ENCODE results near the gene RAB13. TPM values are rescaled to one million over a fixed set of nuclear protein-coding genes. Genes with fewer than 3 reads are reported as not detected.

Gene RAB13
- total RNA-seq, 1 donor from 2014 or later: 45.2 TPM

DNA sequence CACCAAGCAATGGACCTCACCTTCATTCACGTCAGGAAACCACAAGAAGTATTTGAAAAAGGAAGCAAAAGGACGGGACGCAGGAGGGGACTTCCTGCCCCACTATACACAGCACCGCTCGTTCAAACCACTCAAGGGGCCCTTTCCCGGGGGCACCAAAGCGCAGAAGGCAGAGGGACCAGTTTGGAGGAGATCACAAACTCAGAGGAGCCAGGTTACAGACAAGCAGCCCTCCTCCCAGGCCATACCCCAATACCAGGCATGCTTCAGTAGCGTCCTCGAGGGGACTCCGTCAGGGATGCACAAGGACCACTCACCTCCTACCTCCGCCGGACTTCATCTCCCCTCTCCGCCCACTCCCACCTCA, 28.4 kb downstream of the RAB13 start:
- peak; percentile 16 to 17 for DNase-seq (ENCODE audit: low read depth in 2 of 2)

DNA sequence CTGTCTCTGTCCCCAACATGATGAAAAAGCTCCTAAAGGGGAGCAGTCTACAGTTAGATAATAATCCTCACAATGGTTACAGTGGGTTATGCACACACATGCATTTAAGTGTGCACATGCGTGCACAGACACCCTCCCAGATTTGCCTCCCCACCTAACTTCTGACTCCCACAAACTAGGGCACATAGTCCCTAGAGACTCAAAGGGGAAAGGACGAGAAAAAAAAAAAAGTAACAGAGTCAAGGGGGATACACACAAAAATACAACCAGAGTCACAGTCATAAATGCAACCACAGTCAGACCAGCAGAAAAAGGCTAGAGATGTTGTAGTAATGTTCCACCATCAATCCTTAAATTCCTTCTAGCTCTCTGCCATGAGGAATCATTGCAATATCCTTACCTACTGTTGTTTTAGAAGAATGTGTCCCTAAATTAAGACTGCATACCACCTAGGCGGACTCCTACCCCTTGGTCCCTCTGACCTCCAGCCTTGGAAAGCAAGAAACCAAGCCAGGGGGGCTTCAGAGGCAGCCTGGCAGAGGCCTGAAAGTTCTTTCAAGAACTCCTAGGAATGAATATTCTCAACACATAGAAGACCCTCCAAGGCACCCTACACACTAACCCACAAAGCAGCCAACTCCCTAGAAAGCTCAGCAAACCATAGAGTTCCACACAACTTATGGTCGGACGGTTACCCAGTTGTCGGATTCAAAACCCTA, 29.0 kb downstream of the RAB13 start:
- no peak for DNase-seq (ENCODE audit: low read depth in 2 of 2)

DNA sequence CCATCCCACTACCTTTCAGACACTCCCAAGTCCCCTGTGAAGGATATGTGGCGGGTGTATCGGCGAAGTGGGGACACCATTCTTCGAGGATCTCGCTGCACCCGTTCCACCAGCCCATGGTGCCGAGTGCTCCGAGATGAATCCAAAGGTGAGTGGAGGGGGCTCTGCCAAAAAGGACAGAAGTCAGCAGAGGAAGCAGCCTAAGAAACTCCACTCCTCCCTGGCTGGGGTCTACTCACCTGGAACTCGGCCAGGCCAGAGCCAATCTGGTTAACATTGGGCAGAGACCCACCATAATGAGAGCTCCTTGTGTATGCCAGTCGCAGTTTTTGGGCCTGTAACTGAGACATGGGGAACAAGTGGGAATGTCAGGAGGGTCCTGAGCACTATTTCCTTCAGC, 31.3 kb downstream of the RAB13 start:
- DNase-seq (ENCODE audit: low read depth in 2 of 2): no peak

DNA sequence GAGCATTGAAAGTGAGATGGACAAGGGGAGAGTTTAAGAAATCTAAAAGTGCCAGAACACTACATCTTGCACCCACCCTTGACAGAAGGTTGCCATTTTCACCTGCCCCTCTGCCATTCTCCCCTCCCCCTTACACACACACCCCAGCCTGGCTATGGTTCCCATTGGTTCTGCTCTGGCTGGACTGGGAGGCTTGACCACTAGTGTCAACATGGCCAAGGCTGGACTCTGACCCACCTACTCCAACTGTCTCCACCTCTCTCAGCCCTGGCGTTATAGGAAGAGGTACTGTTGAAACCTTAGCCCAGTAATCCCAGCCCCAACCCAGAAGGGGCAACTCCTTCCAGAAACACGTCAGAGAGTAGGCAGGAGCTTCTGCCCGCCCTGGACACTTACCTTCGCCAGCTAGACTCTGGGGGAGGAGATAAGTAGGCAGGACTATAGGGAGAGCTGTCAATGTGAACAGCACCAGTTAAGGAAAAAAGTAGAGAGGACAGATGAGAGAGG, 32.2 kb downstream of the RAB13 start:
- DNase-seq (ENCODE audit: low read depth in 2 of 2): no peak

DNA sequence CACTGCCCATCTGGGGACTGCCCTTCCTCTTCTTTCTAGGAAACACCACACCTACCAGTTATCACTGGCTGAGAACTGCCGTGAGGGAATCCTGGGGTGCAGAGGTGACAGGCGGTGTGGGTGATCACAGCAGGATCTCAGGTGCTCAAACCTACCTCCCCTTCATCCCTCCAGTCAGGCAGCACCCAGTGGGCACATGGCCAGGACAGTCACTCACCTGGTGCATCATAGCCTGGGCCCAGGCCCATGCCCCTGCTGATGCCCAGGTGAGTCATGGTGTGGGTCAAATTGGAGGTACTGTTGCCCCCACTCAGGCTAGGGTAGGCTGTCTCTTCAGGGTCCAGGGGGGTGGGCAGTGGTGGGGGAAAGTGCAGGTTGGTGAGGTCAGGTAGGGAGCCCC, 34.3 kb downstream of the RAB13 start:
- no peak for DNase-seq (ENCODE audit: low read depth in 2 of 2)

DNA sequence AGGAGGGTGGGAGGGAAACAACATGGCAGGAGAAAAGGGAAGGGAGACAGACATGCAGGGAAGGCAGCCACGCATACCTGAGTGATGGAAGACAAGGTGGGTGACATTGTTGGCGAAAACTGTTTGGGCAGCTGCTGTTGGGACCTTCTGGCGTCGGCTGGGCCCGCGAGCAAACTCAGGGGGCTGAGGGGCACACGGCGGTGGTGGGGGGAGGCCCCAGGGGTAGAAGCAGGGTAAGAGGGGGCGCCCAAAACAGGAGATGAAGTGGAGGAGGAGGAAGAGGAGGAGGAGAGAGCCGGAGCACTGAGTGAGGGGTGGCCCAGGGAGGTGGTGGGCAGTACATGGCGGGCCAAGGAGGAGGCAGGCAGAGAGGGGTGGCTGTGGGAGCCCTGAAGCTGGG, 35.0 kb downstream of the RAB13 start:
- no peak for DNase-seq (ENCODE audit: low read depth in 2 of 2)

DNA sequence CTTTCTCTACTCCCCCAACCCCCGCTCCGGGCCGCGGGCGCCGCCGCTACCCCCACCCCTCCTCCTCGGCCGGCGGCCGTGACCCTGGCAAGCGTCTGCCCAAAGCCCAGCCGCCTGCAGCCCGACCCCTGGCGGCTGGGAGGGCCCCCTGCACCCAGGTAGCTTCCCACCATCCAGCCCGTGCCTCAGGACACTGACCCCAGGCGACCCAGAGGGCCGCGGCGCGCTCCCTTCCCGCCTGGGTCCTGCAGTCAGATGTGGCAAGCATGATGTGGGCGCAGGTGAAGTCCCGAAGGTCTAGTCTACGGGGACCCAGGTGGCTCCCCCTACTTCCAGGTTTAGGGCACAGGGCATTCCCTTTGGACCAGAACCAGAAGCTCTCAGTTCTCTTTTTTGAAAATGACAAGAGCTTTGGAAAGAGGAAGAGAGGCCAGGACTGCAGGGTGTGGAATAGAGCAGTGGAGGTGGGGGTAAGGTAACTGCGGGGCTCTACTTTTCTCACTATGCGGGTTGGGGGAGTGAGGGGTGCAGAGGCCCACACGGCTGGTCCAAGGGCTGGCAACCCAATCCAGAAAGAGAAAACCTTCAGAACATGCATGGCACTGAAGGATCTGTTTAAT, 39.4 kb downstream of the RAB13 start, which contains the start of gene DENND4B:
TSS of gene DENND4B (minus strand) at position 97 of the 620 bp plus-strand sequence. CDS start 2,344 bp downstream, outside the sequence.
- DNase-seq (ENCODE audit: low read depth in 2 of 2): peak; percentile 83 to 86

DNA sequence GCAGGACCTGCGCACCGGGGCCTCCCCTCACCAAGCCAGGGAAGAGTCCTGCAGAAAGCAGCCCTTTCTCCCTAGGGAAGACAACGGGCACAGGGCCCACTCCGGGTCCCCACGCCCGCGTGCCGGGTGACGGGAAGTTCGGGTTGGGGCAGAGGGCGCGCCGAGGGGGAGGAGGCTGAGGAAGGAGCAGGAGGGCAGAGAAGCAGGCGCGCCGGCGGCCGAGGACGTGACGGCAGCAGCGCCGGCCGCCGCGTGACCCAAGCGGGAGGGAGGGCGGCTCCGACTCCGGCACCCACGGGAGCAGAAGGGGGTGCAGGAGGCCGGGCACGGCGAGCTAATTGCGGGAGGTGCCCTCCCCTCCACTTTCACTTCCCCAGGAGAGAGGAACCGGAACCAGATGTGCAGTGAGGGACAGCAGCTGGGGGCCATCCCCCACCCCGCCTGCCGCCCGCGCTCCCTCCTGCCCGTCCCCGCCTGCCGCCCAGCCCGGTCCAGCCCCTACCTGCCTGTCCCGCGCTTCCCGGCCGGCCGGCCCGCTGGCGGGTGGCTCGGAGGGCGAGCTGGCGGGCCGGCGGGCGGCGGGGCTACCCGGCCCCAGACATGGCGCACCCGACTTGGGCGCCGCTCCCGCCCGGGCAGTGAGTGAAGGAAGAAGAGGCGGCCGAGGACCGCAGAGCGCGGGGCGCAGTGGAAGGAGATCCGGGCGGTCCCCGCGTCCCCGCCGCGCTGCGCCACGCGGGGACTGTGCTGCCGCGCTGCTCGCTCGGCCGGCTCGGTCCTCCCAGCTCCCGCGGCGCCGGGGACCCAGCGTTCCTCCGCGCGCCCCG, 40.1 kb downstream of the RAB13 start:
- peak; percentile 79 to 82 for DNase-seq (ENCODE audit: low read depth in 2 of 2)

DNA sequence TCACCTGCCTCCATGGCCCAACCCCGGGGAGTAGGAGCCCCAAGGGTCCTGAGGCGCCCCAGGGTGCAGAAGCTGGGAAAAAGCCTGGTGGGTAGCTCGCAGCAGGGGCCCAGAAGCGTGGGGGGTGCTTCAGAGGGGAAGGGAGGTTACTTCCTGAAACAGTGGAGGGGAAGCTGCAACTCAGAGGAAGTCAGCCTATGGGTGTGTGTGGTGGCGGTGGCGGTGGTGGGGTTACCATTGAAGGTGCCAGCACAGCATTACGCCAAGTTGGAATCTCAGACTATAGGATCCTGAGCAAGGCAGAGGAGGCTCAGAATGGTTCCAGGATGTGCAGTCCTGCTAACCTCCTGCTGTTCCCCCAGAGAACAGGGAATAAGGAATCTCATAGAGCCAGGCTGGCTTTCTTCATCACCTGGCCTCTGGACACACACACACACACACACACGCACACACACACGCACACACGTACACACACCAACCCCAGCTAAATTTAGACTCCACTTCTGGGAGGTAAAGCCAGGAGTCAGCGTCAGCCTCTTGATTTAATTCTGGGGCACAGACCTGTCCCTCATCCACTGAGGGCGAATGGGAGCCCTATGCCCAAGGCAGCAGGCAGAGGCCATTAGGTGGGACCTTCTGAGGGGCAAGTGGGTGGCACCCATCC, 40.9 kb downstream of the RAB13 start:
- DNase-seq (ENCODE audit: low read depth in 2 of 2): peak; percentile 47 to 66

DNA sequence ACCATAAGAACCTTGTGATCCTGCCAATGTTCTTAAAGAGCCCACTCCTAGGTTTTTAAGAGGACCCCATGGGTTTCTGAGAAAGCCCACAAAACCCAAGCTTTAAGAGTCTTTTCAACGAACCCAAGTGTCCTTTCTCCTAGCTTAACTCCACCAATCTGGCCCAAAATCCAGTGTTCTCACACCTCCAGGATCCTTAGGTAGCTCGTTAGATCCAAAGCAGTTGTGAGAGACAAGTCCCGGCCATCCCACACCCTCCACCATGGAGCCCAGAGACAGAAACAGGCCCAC, 41.4 kb downstream of the RAB13 start:
- no peak for DNase-seq (ENCODE audit: low read depth in 2 of 2)

DNA sequence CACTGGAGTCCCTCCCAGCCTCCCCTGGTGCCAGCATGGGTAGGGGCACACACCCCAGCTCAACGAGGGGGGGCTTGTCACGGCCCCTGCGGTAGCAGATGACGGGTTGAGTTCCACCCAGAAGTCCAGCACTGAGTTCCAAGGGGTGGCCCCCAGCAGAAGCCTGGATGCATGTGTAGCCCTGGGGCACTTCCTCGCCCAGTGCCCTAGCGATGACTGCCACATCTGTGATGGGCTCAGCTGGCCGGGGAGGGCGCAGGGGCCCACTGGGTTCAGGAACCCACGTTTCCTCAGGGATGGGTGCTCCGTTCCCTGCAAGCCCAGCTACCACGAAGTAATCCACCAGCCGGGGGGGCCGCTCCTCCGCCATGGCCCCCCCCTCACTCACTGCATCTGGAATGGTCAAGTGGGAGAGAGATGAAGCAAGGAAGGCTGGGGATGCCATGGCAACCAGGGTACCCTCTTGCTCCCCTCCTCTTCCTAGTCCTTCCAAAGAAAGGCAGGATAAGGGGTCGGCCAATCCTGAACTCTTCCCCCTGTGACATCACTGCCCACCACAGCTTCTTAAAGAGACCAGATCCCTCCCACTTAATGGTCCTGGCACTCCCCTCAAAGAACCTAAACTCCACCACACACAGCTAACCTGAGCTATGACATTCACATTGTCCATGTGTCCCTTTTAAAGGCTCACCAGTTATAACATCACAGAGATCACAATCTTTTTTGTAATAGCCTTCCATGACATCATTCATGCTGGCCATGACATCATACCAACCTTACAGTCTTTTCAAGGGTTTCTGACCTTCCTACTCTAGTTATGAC, 41.9 kb downstream of the RAB13 start:
- no peak for DNase-seq (ENCODE audit: low read depth in 2 of 2)

DNA sequence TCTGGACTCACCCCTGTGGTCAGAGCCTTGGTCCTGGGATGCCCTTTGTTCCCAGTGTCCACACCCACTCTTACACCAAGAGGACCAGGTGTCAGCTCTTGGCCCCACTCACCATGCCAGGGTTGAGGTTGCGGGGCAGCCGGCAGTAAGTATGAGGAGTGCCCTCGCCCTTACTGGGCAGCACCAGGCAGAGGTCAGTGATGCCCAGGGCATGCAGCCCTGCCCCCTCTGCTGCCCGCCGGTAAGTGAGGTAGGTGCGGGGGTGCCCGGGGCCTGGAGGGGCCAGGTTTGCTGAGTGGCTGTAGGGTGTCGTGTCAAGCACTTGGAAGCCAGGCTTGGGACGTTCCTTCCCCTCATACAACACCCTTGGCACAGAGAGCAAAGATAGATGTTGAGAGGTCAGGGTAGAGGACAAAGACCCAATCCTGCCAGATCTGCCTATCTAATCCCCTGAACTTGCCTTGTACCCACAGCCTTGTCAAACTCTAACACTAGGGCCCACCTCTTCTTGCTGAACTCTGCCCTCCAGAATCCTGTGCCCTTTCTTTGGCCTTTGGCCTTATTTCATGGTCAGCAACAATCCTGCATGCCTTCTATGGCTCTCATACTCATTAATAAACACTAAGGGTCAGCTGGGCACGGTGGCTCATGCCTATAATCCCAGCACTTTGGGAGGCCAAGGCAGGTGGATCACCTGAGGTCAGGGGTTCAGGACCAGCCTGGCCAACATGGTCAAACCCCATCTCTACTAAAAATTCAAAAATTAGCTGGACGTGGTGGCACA, 43.2 kb downstream of the RAB13 start:
- DNase-seq (ENCODE audit: low read depth in 2 of 2): no peak

DNA sequence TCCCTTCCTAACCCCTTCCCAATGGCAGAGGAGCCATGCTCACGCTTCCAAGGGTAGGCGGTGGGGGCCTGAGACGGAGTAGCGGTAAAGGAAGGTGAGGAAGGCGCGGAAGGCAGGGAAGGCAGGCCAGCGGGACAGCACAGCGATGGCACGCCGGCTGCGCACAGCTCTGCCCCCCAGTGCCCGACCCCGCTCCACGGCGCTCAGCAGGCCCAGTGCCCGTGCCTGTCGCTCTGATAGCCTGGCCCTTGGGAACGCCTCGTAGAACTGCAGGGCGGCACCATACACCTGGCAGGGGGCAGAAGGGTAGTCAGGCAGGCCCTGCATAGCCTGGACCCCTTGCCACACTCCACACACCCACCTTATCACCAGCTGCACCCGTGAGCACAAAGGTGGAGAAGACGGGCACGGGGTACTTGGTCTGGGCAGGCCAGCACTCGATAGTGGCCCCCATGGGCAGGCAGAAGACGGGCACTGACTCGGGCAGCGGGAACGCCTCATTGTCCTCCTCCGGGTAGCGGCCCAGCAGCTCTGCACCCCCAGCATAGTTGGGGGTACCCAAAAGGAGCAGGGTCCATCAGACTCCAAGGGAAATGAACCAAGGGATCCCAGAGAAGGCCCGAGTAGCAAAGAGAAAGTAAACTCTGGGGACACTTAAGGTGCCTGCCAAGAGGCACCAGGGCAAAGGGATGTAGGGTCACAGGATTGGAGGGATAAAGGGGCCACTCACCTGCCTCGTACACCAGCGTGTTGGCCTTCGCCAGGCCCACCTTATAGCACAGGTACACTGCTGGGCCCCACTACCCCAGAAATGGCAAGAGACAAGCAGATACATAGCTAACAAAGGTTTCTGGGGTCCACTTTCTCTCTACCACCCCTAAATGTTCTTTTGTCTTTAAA, 44.1 kb downstream of the RAB13 start:
- no peak for DNase-seq (ENCODE audit: low read depth in 2 of 2)

DNA sequence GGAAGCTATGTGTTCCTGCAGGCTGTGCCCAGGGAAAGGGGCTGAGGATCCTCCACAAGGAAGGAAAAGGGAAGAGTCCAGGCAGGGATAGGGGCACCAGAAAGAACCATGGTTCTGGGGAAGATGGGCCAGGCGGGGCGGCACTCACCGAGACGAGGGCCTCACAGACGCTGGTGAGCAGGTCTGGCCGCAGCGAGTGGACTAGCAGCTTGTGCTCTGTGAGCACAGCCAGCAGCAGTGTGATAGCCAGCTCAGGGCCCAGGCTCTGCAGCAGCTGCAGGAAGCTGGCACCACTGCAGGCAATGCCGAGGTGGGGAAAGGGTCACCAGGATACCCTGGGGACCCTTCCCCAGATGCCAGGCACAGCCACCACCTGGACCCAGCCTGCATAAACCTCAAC, 45.4 kb downstream of the RAB13 start:
- no peak for DNase-seq (ENCODE audit: low read depth in 2 of 2)

DNA sequence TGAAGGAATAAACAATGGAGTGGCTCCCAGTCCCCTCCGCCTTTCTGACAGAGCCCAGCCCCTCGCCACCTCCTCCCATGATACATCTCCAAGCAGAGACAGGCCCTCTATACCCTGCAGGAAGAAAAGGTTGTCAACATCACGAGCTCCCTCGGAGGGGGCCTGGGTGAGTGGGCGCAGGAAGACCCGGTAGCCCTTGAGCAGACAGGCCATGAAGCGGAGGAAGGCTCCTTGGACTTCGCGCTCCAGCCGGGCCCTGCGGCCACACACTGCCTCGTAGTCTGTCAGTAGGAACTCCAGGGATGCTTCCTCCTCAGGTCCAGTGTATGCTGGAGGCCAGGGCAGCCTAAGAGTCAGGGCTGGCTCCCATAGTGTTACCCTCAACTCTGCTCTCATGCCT, 46.7 kb downstream of the RAB13 start:
- no peak for DNase-seq (ENCODE audit: low read depth in 2 of 2)

DNA sequence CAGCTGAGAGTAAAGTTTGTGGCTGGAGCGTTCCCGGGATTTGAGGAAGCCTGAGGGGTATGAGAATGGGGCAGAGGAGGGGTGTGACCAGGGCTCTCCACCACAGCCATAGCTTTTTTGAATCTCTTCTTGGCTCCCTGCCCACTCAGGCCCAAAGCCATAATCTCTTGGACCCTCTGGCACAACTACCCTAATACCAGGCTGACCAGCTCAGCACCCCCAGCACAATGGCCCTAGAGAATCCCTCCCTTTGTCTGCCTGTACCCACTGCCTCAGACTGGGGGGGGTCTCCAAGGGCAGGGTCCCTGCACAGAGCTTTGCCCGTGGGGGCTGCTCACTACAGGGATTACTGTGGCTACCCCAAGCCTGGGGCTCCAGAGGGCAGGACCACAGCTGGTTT, 47.1 kb downstream of the RAB13 start:
- DNase-seq (ENCODE audit: low read depth in 2 of 2): no peak

DNA sequence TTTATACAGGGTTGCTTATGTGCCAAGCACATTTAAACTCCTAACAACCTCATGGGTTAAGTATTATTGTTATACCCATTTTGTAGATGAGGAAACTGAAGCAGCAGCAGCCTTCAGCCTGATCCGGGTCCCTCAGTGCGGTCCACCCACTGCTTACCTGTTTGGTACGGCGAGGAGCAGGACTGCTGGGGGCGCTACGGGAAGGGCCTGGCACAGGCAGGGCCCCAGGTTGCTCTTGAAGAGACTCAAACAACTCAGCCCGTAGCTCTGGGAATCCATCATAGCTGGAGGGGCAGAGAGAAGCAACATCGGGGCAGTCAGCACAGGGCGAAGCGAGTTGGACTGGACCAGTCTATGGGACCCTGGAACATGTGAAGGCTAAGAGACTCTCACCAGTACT, 48.8 kb downstream of the RAB13 start:
- DNase-seq (ENCODE audit: low read depth in 2 of 2): no peak

DNA sequence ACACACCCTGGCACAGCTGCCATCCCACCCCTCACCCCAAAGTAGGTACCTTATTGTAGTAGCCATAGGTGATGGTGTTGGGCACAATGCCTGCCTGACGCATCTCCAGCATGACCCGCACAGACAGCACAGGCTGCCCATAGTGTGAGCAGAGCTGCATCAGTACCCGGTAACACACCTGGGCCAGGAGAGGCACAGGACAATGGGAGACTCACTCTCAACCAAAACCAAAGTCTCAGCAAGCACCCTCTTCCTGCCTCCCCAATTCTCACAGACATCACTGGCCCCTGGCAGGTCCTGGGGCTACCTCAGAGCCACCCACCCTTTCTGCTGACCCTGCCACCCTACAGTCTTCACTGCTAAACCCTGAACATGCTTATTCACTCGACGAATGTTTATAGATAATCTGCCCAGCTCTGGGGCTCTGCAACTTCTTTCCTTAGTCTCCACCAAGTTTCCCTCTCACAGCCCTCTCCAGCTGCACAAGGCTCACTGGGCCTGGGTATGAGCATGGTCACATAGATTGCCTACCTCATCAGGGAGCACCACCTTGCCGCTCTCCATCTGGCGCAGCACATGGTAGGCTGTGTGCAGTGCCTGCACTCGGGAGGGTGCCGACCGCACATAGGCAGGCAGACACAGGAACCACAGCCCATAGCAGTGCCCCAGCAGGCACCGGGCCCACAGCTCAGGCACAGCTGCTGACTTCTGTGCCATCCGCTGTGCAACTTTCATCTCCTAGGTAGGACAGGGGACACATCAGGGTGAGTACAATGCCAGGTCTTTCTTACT, 49.9 kb downstream of the RAB13 start:
- no peak for DNase-seq (ENCODE audit: low read depth in 2 of 2)
